HEK293 (cell line): ENCODE results near the gene NLK.

Experiments
- CTCF ChIA-PET: fragments of 350-600 bp; formaldehyde crosslinking; extraction: SDS; loops from one replicate; lab custom pipeline; 2021; ENCODE audit warnings: antibody characterized with exemption; lab: Yijun Ruan, JAX
- POLR2A ChIA-PET: fragments of 300-600 bp; formaldehyde crosslinking; extraction: SDS; loops from one replicate; lab custom pipeline; 2020; ENCODE audit warnings: antibody characterized with exemption, inconsistent platforms; lab: Yijun Ruan, JAX
- H3K27ac ChIP-seq: fragments of 200-500 bp; sonication (Bioruptor generic); 2 replicates; pipeline ENCODE4 v1.5.1; 2014; ENCODE audit warnings: low read depth, low read length, control low read depth, inconsistent platforms; ENCODE audit errors: extremely low read depth
- H3K36me3 ChIP-seq, 2 experiments: fragments of 200-500 bp in 1 of 2; sonication (Bioruptor generic) in 1 of 2; 1 replicate in 1 of 2; 2 replicates in 1 of 2; pipeline ENCODE4 v1.5.1; 2014 to 2017; ENCODE audit warnings: inconsistent platforms in 2 of 2, low read length in 2 of 2; ENCODE audit not compliant: control insufficient read depth in 2 of 2, insufficient read depth in 1 of 2
- H3K4me1 ChIP-seq: fragments of 200-500 bp; sonication (Bioruptor generic); 2 replicates; pipeline ENCODE4 v1.5.1; 2014; ENCODE audit warnings: mild to moderate bottlenecking, low read length, inconsistent platforms; ENCODE audit not compliant: control insufficient read depth, insufficient read depth
- H3K4me3 ChIP-seq: 2 replicates; pipeline ENCODE4 v1.5.1; 2011; ENCODE audit warnings: low read depth, mild to moderate bottlenecking, control low read depth, low read length, moderate library complexity
- H3K9me3 ChIP-seq: fragments of 200-500 bp; sonication (Bioruptor generic); 2 replicates; pipeline ENCODE4 v1.5.1; 2014; ENCODE audit warnings: low read depth, low read length, inconsistent platforms; ENCODE audit not compliant: control insufficient read depth, insufficient read depth
- BCL11A ChIP-seq: fragments of 450-650 bp; formaldehyde crosslinking; IDR thresholded peaks from 2 replicates; pipeline ENCODE4 v1.5.1; 2016; ENCODE audit warnings: low read depth, missing biosample characterization, missing genetic modification characterization
- BCL6B ChIP-seq: fragments of 450-650 bp; formaldehyde crosslinking; IDR thresholded peaks from 2 replicates; pipeline ENCODE4 v1.5.1; 2017; ENCODE audit warnings: missing biosample characterization, missing genetic modification characterization
- WT1 ChIP-seq: fragments of 450-650 bp; formaldehyde crosslinking; IDR thresholded peaks from 2 replicates; pipeline ENCODE4 v1.5.1; 2016; ENCODE audit warnings: missing biosample characterization, missing genetic modification characterization
- ZBTB17 ChIP-seq: fragments of 450-650 bp; formaldehyde crosslinking; IDR thresholded peaks from 2 replicates; pipeline ENCODE4 v1.5.1; 2016; ENCODE audit warnings: missing biosample characterization, missing genetic modification characterization
- ZBTB44 ChIP-seq: fragments of 450-650 bp; IDR thresholded peaks from 2 replicates; pipeline ENCODE4 v1.5.1; 2018; ENCODE audit warnings: missing biosample characterization, mild to moderate bottlenecking, missing genetic modification characterization
- ZBTB49 ChIP-seq: fragments of 450-650 bp; formaldehyde crosslinking; IDR thresholded peaks from 2 replicates; pipeline ENCODE4 v1.5.1; 2016; ENCODE audit warnings: missing biosample characterization, missing genetic modification characterization, low read depth
- ZBTB7A ChIP-seq: fragments of 450-650 bp; formaldehyde crosslinking; IDR thresholded peaks from 2 replicates; pipeline ENCODE4 v1.5.1; 2016; ENCODE audit warnings: low read depth, missing biosample characterization, missing genetic modification characterization
- ZNF140 ChIP-seq: fragments of 450-650 bp; formaldehyde crosslinking; IDR thresholded peaks from 2 replicates; pipeline ENCODE4 v1.5.1; 2016; ENCODE audit warnings: missing biosample characterization, missing genetic modification characterization
- ZNF221 ChIP-seq: fragments of 450-650 bp; formaldehyde crosslinking; IDR thresholded peaks from 2 replicates; pipeline ENCODE4 v1.5.1; 2017; ENCODE audit warnings: missing biosample characterization, missing genetic modification characterization, borderline replicate concordance
- ZNF37A ChIP-seq: fragments of 450-650 bp; IDR thresholded peaks from 2 replicates; pipeline ENCODE4 v1.5.1; 2018; ENCODE audit warnings: missing biosample characterization, missing genetic modification characterization
- ZNF514 ChIP-seq: fragments of 450-650 bp; formaldehyde crosslinking; IDR thresholded peaks from 2 replicates; pipeline ENCODE4 v1.5.1; 2016; ENCODE audit warnings: missing biosample characterization, missing genetic modification characterization
- ZNF585B ChIP-seq: fragments of 450-650 bp; formaldehyde crosslinking; IDR thresholded peaks from 2 replicates; pipeline ENCODE4 v1.5.1; 2016; ENCODE audit warnings: missing biosample characterization, missing genetic modification characterization
- ZNF596 ChIP-seq: fragments of 450-650 bp; IDR thresholded peaks from 2 replicates; pipeline ENCODE4 v1.5.0; 2018; ENCODE audit warnings: missing biosample characterization, mild to moderate bottlenecking, missing genetic modification characterization, moderate library complexity
- ZNF621 ChIP-seq: fragments of 450-650 bp; formaldehyde crosslinking; IDR thresholded peaks from 2 replicates; pipeline ENCODE4 v1.5.1; 2017; ENCODE audit warnings: missing biosample characterization, missing genetic modification characterization
- ZNF629 ChIP-seq: fragments of 450-650 bp; formaldehyde crosslinking; IDR thresholded peaks from 2 replicates; pipeline ENCODE4 v1.5.1; 2017; ENCODE audit warnings: missing biosample characterization, missing genetic modification characterization
- ZNF660 ChIP-seq: fragments of 450-650 bp; IDR thresholded peaks from 2 replicates; pipeline ENCODE4 v1.5.1; 2018; ENCODE audit warnings: missing biosample characterization, mild to moderate bottlenecking, missing genetic modification characterization
- ZNF76 ChIP-seq: fragments of 450-650 bp; formaldehyde crosslinking; IDR thresholded peaks from 2 replicates; pipeline ENCODE4; 2016; ENCODE audit warnings: low read depth, missing biosample characterization, missing genetic modification characterization, borderline replicate concordance
- ZNF843 ChIP-seq: fragments of 450-650 bp; formaldehyde crosslinking; IDR thresholded peaks from 2 replicates; pipeline ENCODE4 v1.5.1; 2016; ENCODE audit warnings: missing biosample characterization, missing genetic modification characterization
- ZSCAN4 ChIP-seq: fragments of 450-650 bp; formaldehyde crosslinking; IDR thresholded peaks from 2 replicates; pipeline ENCODE4 v1.5.1; 2017; ENCODE audit warnings: missing biosample characterization, missing genetic modification characterization

The NLK gene

GRCh38 chr17:28118362-28118761, 75.9 kb downstream of the NLK start (continued):
- TF ChIP-seq BCL6B (tag by site-specific recombination), result no peak
- TF ChIP-seq, all 188 proteins: peak for 0

- Histone ChIP-seq H3K4me3 (no peak overlapping the region), H3K27ac (no peak overlapping the region), H3K36me3 (peaks cover 0 to under 1% of the 10 kb centered on the region in 2 experiments; a peak in 1 of 3 replicates), H3K4me1 (peaks cover 3% of the 10 kb centered on the region; the same call in 1 of the 2 replicates), H3K9me3 (no peaks in the 10 kb centered on the region)
- POLR2A ChIA-PET, result no interaction called here
- no peak for TF ChIP-seq ZNF585B (tag by site-specific recombination)
- no peak for TF ChIP-seq ZNF514 (tag by site-specific recombination)
- TF ChIP-seq ZNF843 (tag by site-specific recombination), result no peak
- no peak for TF ChIP-seq WT1 (tag by site-specific recombination)
- TF ChIP-seq ZNF221 (tag by site-specific recombination), result no peak
- no peak for TF ChIP-seq ZSCAN4 (tag by site-specific recombination)
- TF ChIP-seq ZNF621 (tag by site-specific recombination), result no peak
- no peak for TF ChIP-seq ZBTB7A (tag by site-specific recombination)
- TF ChIP-seq ZNF76 (tag by site-specific recombination), result no peak
- no peak for TF ChIP-seq ZBTB17 (tag by site-specific recombination)
- TF ChIP-seq ZNF37A (tag by site-specific recombination), result no peak
- no peak for TF ChIP-seq BCL11A (tag by site-specific recombination)
- CTCF ChIA-PET, result no interaction called here
Observed at GRCh38 chr17:28119046-28119445, 76.6 kb downstream of the NLK start.

GRCh38 chr17:28119560-28119959, 77.1 kb downstream of the NLK start:
- TF ChIP-seq ZBTB49 (tag by site-specific recombination) (no peak), ZBTB44 (no peak), ZNF660 (no peak), ZNF37A (tag by site-specific recombination) (no peak), ZNF596 (no peak), ZNF140 (tag by site-specific recombination) (no peak), ZNF221 (tag by site-specific recombination) (no peak), ZNF629 (tag by site-specific recombination) (no peak)
- H3K9me3 ChIP-seq, result no peaks in the 10 kb centered on the region
- H3K4me3 ChIP-seq, result no peak overlapping the region
- ChIA-PET CTCF (interaction anchor here (0.7 kb wide), 1 partner anchor 202 kb away, joined by 4 read pairs; no protein-coding TSS in a partner anchor), POLR2A (no interaction called here)
- H3K27ac ChIP-seq, result no peak overlapping the region
- peaks cover 3% of the 10 kb centered on the region; the same call in 1 of the 2 replicates for H3K4me1 ChIP-seq
- peaks cover 0 to 3% of the 10 kb centered on the region in 2 experiments; a peak in 2 of 3 replicates for H3K36me3 ChIP-seq
